K562 (cell line): ENCODE data around the gene YOD1. TPM values are rescaled to one million over a fixed set of nuclear protein-coding genes. Genes with fewer than 3 reads are reported as not detected.

Experiments
- ATAC-seq: fragments of 200-7000 bp; cut with Tn5 transposase; 3 replicates; pipeline ENCODE4 v1.9.1; 2020; ENCODE audit warnings: moderate library complexity
- BruUV-seq: library from RNA; stranded (reverse); fragments of 400-500 nt; replicated peaks from 2 replicates; lab custom pipeline; 2021; lab: Mats Ljungman, UMichigan
- CTCF ChIA-PET: fragments of 300-600 bp; formaldehyde crosslinking; extraction: SDS; loops from one replicate; lab custom pipeline; 2021; ENCODE audit warnings: low intra/inter-chr PET ratio; lab: Yijun Ruan, JAX
- POLR2A ChIA-PET: fragments of 300-600, 350-650 bp; sonication (Branson Sonifier 250); formaldehyde crosslinking; extraction: SDS; loops from one replicate; lab custom pipeline; 2021; ENCODE audit warnings: antibody characterized with exemption, inconsistent platforms; lab: Yijun Ruan, JAX
- DNase-seq, 4 experiments: peaks; one replicate each; pipeline versions ENCODE4 v3.0.0 to v3.0.0-alpha.2; 2011 to 2018; ENCODE audit warnings: low spot score in 3 of 4, mixed read lengths in 3 of 4; ENCODE audit errors: extremely low read depth in 1 of 4
- FAIRE-seq: peaks from 2 replicates; lab custom pipeline; 2011; peaks lifted over from hg19 to GRCh38; lab: Jason Lieb, UNC
- H2AFZ ChIP-seq: 2 replicates; pipeline ENCODE4 v1.6.0; 2011; ENCODE audit warnings: low read depth, low read length, control low read depth, inconsistent platforms
- H3K27ac ChIP-seq: fragments of 200-600 bp; 3 replicates; pipeline ENCODE4 v1.8.0; 2011; ENCODE audit warnings: low read depth, mild to moderate bottlenecking, control low read depth, inconsistent platforms, low read length, moderate library complexity, mixed read lengths; ENCODE audit errors: extremely low read depth
- H3K27me3 ChIP-seq, 2 experiments: fragments of 300-600 bp in 1 of 2; 2 replicates in 1 of 2; 3 replicates in 1 of 2; pipeline versions ENCODE4 v1.6.0 to v1.8.0; 2011; ENCODE audit warnings: inconsistent platforms in 2 of 2, low read length in 2 of 2, mild to moderate bottlenecking in 1 of 2, mixed read lengths in 1 of 2, moderate library complexity in 1 of 2; ENCODE audit not compliant: control insufficient read depth in 2 of 2, insufficient read depth in 2 of 2
- H3K36me3 ChIP-seq: fragments of 300-600 bp; 3 replicates; pipeline ENCODE4 v1.8.0; 2011; ENCODE audit warnings: mild to moderate bottlenecking, low read length, inconsistent platforms; ENCODE audit not compliant: control insufficient read depth, insufficient read depth
- H3K4me1 ChIP-seq, 2 experiments: fragments of 200-600 bp in 1 of 2; replicated peaks in 1 of 2; 2 replicates in 1 of 2; 3 replicates in 1 of 2; pipeline versions ENCODE4 v1.5.1 to v1.8.0; 2011; ENCODE audit warnings: inconsistent platforms in 2 of 2, low read length in 2 of 2, mild to moderate bottlenecking in 1 of 2, mixed read lengths in 1 of 2, moderate library complexity in 1 of 2; ENCODE audit not compliant: control insufficient read depth in 2 of 2, insufficient read depth in 2 of 2
- H3K4me2 ChIP-seq: 2 replicates; pipeline ENCODE4 v1.6.1; 2011; ENCODE audit warnings: low read length, control low read depth, inconsistent platforms, mixed read lengths; ENCODE audit not compliant: insufficient read depth
- H3K4me3 ChIP-seq: fragments of 200-600 bp; sonication (generic), shearing (Covaris generic); 2 replicates; pipeline ENCODE4 v1.5.1; 2016; ENCODE audit warnings: control low read depth, inconsistent platforms
- H3K79me2 ChIP-seq: fragments of 200-600 bp; 3 replicates; pipeline ENCODE4 v1.8.0; 2011; ENCODE audit warnings: low read length, inconsistent platforms; ENCODE audit not compliant: control insufficient read depth, insufficient read depth
- H3K9ac ChIP-seq, 2 experiments: 2 replicates each; pipeline versions ENCODE4 v1.6.0 to v1.6.1; 2011; ENCODE audit warnings: low read depth in 2 of 2, low read length in 2 of 2, control low read depth in 1 of 2, inconsistent platforms in 1 of 2, mild to moderate bottlenecking in 1 of 2, mixed read lengths in 1 of 2; ENCODE audit not compliant: insufficient read depth in 1 of 2
- H3K9me1 ChIP-seq: one replicate; pipeline ENCODE4 v1.6.0; 2011; ENCODE audit warnings: inconsistent platforms, mild to moderate bottlenecking, low read length, moderate library complexity; ENCODE audit not compliant: control insufficient read depth, insufficient read depth
- H3K9me3 ChIP-seq: replicated peaks from 2 replicates; pipeline ENCODE4 v1.5.1; 2011; ENCODE audit warnings: low read depth, low read length, inconsistent platforms; ENCODE audit not compliant: control insufficient read depth, insufficient read depth
- H4K20me1 ChIP-seq: replicated peaks from 2 replicates; pipeline ENCODE4 v1.6.1; 2011; ENCODE audit warnings: low read length, inconsistent platforms, mixed read lengths; ENCODE audit not compliant: control insufficient read depth, insufficient read depth
- ATF7 ChIP-seq: fragments of 450-650 bp; IDR thresholded peaks from 2 replicates; pipeline ENCODE4 v1.7.1; 2014; ENCODE audit warnings: mild to moderate bottlenecking, moderate library complexity
- FOXA3 ChIP-seq, 2 experiments: fragments of 450-650 bp in 1 of 2; sonication (generic) in 1 of 2; formaldehyde crosslinking; IDR thresholded peaks in 1 of 2; conservative IDR thresholded peaks in 1 of 2; 2 replicates each; pipeline versions ENCODE4 v1.4.0 to v1.8.0; 2020 to 2022; ENCODE audit warnings: mild to moderate bottlenecking in 2 of 2, missing genetic modification reagents in 1 of 2
- FOXP1 ChIP-seq: sonication (generic); formaldehyde crosslinking; IDR thresholded peaks from 2 replicates; pipeline ENCODE4 v1.8.0; 2022; ENCODE audit warnings: mild to moderate bottlenecking, missing genetic modification reagents
- GATAD2B ChIP-seq: fragments of 450-650 bp; IDR thresholded peaks from 2 replicates; pipeline ENCODE4 v1.6.1; 2017; ENCODE audit warnings: mild to moderate bottlenecking, borderline replicate concordance
- JUN ChIP-seq, 2 experiments: sonication (generic) in 1 of 2; formaldehyde crosslinking in 1 of 2; IDR thresholded peaks; 2 replicates each; pipeline versions ENCODE4 v1.6.1 to v1.8.0; 2012 to 2022; ENCODE audit warnings: borderline replicate concordance in 2 of 2, mild to moderate bottlenecking in 2 of 2, improper control_type of control experiment in 1 of 2, low read depth in 1 of 2, low read length in 1 of 2, missing genetic modification reagents in 1 of 2
- LARP7 ChIP-seq: fragments of 450-650 bp; IDR thresholded peaks from 2 replicates; pipeline ENCODE4 v1.6.1; 2016
- RBFOX2 ChIP-seq: fragments of 200-400 bp; formaldehyde crosslinking; IDR thresholded peaks from 2 replicates; pipeline ENCODE4 v1.6.1; 2017; ENCODE audit warnings: low read depth, mild to moderate bottlenecking, low read length, moderate library complexity
- RBM39 ChIP-seq: fragments of 200-400 bp; formaldehyde crosslinking; optimal IDR thresholded peaks from 2 replicates; pipeline ENCODE3; 2018; ENCODE audit warnings: low read depth, low read length
- SFPQ ChIP-seq: fragments of 200-400 bp; formaldehyde crosslinking; IDR thresholded peaks from 2 replicates; pipeline ENCODE4 v1.6.1; 2017; ENCODE audit warnings: mild to moderate bottlenecking, low read depth, low read length, moderate library complexity
- U2AF1 ChIP-seq: fragments of 200-400 bp; formaldehyde crosslinking; optimal IDR thresholded peaks from 2 replicates; pipeline ENCODE3; 2017; ENCODE audit warnings: mild to moderate bottlenecking, low read depth, low read length, moderate library complexity
- ZBED1 ChIP-seq: IDR thresholded peaks from 2 replicates; pipeline ENCODE4 v1.6.1; 2014
- ZKSCAN8 ChIP-seq: fragments of 200-800 bp; sonication (Bioruptor generic); IDR thresholded peaks from 2 replicates; pipeline ENCODE4 v1.6.1; 2016; ENCODE audit warnings: missing genetic modification characterization, missing compliant biosample characterization
- ZNF217 ChIP-seq: sonication (generic); formaldehyde crosslinking; IDR thresholded peaks from 2 replicates; pipeline ENCODE4 v1.8.0; 2022; ENCODE audit warnings: mild to moderate bottlenecking, missing genetic modification reagents
- WGBS: fragments of 100-300 bp; shearing (Covaris generic); methylation state at CpG from one replicate; pipeline ENCODE4 v1.1.6; 2016; ENCODE audit warnings: low coverage, mixed read lengths; ENCODE audit not compliant: insufficient coverage; ENCODE audit errors: missing lambda C conversion rate; 5-methylcytosine and 5-hydroxymethylcytosine counted together
- in situ Hi-C: fragments of 300-500 bp; cut with MboI; formaldehyde crosslinking; loops from 4 replicates; pipeline ENCODE4 v1.15.0; 2018; ENCODE audit warnings: inconsistent platforms, mixed read lengths
- intact Hi-C: fragments of 100-400 bp; cut with micrococcal nuclease; formaldehyde crosslinking; loops from 2 replicates; pipeline ENCODE4 v1.14.2; 2022
- polyA plus RNA-seq, 8 experiments: library from polyadenylated mRNA; depleted of rRNA in 4 of 8; stranded (reverse) in 5 of 8; unstranded in 3 of 8; fragments of >200 nt; fragmentation: Nextera tagmentation in 2 of 8; fragmentation: Illumina TruSeq in 1 of 8; extraction: Ambion mirVana in 2 of 8; extraction: Trizol in 1 of 8; gene quantifications; 2 replicates each; pipeline versions ENCODE4 v1.2.1 to v1.2.3, GENCODE V29; 2011 to 2014; ENCODE audit warnings: inconsistent platforms in 1 of 8, missing spikeins in 1 of 8
- total RNA-seq, 7 experiments: library from RNA; depleted of rRNA in 6 of 7; stranded (reverse); fragments of >200 nt in 6 of 7; fragmentation: Illumina TruSeq in 2 of 7; extraction: Trizol in 2 of 7; gene quantifications; 2 replicates each; pipeline versions ENCODE4 v1.2.1 to v1.2.3, GENCODE V29; 2011 to 2021; ENCODE audit warnings: low replicate concordance in 1 of 7

Gene YOD1
- total and polyA plus RNA-seq, 9 of the 15 experiments (the other 6 are each of a cell fraction or from before 2014, with no cell fraction given) = 18.2 to 78.1 (median 46.9) TPM

GRCh38 chr1:207049054-207049453 lies 2.0 kb downstream of the YOD1 start:
- Histone ChIP-seq H3K27ac (peak overlapping the region; percentile 94), H3K9me1 (no peaks in the 10 kb centered on the region), H3K79me2 (peaks cover 89% of the 10 kb centered on the region), H4K20me1 (peaks cover 18% of the 10 kb centered on the region), H3K4me2 (peak overlapping the region; percentile 99), H3K9ac (peak overlapping the region; percentile 85 to 98; a peak in 3 of 4 replicates), H3K27me3 (no peaks in the 10 kb centered on the region), H3K9me3 (no peaks in the 10 kb centered on the region), H3K4me1 (peaks cover 12 to 51% of the 10 kb centered on the region in 2 experiments), H2AFZ (no peak overlapping the region), H3K4me3 (peak overlapping the region; percentile 92), H3K36me3 (peaks cover 60% of the 10 kb centered on the region)
- FAIRE-seq (no peak), ATAC-seq (no peak), DNase-seq (no peak)
- in situ Hi-C loops (no loop called here), intact Hi-C loops (no loop called here)
- POLR2A ChIA-PET = interaction anchor here (1.1 to 9.8 kb wide), 5 partner anchors 8 to 471 kb away, joined by 4 to 104 read pairs (median 23); partner anchors contain the start of gene C1orf116
- WGBS = 50% methylated on average over 4 of the region's 4 CpGs
- CTCF ChIA-PET = interaction anchor here (2.3 kb wide), 1 partner anchor 28 kb away, joined by 17 read pairs; no protein-coding TSS in a partner anchor
- BruUV-seq = no TSS peak
- TF ChIP-seq U2AF1 (no peak), SFPQ (no peak), GATAD2B (0 out of 2 replicates have a peak, but pooled peaks have one; percentile 16), RBM39 (peak; percentile 80), FOXA3 (CRISPR knock-in tag; conservative IDR thresholded peaks at IDR 0.05 in 1 of 2, IDR thresholded peaks at IDR 0.05 in 1 of 2) (0 out of 4 replicates have a peak, but pooled peaks of 1 of the 2 experiments have one; percentile 49), LARP7 (no peak), ATF7 (no peak), ZKSCAN8 (CRISPR knock-in tag) (no peak), RBFOX2 (peak; percentile 43), FOXP1 (CRISPR knock-in tag) (0 out of 2 replicates have a peak, but pooled peaks have one; percentile 54), ZNF217 (no peak), JUN (IDR thresholded peaks at IDR 0.05; ENCODE audit: borderline replicate concordance, low read depth, low read length) (no peak), JUN (CRISPR knock-in tag; IDR thresholded peaks at IDR 0.05; ENCODE audit: borderline replicate concordance) (0 out of 2 replicates have a peak, but pooled peaks have one; percentile 43), ZBED1 (no peak)
